Measurements from ENCODE around the gene UBD. TPM values are rescaled to one million over a fixed set of nuclear protein-coding genes. Genes with fewer than 3 reads are reported as not detected.

UBD gene
- total and polyA plus RNA-seq, 2 of the 13 experiments (the other 11 are each of a cell fraction or from before 2014, with no cell fraction given) = 13.9 to 172 TPM

DNA sequence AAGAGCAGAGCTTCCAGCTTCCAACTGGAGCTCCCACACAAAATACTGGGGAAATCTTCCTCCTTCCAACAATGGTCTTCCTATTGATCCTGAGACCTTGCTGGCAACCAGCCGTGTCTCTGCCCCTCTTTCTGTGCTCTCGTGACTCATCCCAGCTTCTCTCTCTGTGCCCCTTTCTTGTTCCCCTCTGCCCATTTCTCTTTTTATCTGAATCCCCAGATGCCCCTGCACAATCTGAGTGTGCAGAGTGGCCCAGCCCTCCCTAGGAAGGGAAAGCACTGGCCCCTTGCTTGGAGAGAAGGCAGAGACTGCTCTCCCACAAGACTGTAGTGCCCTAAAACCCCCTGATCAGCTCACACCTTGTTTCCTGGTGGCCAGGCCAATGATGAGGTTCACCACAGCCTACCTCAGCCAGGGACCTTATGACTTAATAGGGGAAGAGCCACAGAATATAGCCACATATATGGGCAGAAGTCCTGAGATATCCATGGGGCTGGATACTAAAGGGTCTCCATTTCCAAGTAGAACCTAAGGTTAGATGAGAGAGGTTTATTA is 48.7 kb downstream of the UBD start:
- TF ChIP-seq ZNF451 (CRISPR knock-in tag; IDR thresholded peaks at IDR 0.05) (no peak), MED13 (CRISPR knock-in tag; IDR thresholded peaks at IDR 0.05) (no peak), GLI4 (CRISPR knock-in tag; IDR thresholded peaks at IDR 0.05; ENCODE audit: borderline replicate concordance) (no peak), KAT7 (CRISPR knock-in tag; IDR thresholded peaks at IDR 0.05; ENCODE audit: borderline replicate concordance) (no peak), ZNF33B (CRISPR knock-in tag; IDR thresholded peaks at IDR 0.05) (no peak), THRA (CRISPR knock-in tag; IDR thresholded peaks at IDR 0.05; ENCODE audit: borderline replicate concordance) (no peak), SMARCE1 (IDR thresholded peaks at IDR 0.05; ENCODE audit: borderline replicate concordance) (no peak), NFKB2 (CRISPR knock-in tag; IDR thresholded peaks at IDR 0.05; ENCODE audit: borderline replicate concordance) (no peak), PHB2 (IDR thresholded peaks at IDR 0.05; ENCODE audit: partially characterized antibody) (no peak), ISL2 (CRISPR knock-in tag; IDR thresholded peaks at IDR 0.05) (no peak)
- TF ChIP-seq, protein P1, sequence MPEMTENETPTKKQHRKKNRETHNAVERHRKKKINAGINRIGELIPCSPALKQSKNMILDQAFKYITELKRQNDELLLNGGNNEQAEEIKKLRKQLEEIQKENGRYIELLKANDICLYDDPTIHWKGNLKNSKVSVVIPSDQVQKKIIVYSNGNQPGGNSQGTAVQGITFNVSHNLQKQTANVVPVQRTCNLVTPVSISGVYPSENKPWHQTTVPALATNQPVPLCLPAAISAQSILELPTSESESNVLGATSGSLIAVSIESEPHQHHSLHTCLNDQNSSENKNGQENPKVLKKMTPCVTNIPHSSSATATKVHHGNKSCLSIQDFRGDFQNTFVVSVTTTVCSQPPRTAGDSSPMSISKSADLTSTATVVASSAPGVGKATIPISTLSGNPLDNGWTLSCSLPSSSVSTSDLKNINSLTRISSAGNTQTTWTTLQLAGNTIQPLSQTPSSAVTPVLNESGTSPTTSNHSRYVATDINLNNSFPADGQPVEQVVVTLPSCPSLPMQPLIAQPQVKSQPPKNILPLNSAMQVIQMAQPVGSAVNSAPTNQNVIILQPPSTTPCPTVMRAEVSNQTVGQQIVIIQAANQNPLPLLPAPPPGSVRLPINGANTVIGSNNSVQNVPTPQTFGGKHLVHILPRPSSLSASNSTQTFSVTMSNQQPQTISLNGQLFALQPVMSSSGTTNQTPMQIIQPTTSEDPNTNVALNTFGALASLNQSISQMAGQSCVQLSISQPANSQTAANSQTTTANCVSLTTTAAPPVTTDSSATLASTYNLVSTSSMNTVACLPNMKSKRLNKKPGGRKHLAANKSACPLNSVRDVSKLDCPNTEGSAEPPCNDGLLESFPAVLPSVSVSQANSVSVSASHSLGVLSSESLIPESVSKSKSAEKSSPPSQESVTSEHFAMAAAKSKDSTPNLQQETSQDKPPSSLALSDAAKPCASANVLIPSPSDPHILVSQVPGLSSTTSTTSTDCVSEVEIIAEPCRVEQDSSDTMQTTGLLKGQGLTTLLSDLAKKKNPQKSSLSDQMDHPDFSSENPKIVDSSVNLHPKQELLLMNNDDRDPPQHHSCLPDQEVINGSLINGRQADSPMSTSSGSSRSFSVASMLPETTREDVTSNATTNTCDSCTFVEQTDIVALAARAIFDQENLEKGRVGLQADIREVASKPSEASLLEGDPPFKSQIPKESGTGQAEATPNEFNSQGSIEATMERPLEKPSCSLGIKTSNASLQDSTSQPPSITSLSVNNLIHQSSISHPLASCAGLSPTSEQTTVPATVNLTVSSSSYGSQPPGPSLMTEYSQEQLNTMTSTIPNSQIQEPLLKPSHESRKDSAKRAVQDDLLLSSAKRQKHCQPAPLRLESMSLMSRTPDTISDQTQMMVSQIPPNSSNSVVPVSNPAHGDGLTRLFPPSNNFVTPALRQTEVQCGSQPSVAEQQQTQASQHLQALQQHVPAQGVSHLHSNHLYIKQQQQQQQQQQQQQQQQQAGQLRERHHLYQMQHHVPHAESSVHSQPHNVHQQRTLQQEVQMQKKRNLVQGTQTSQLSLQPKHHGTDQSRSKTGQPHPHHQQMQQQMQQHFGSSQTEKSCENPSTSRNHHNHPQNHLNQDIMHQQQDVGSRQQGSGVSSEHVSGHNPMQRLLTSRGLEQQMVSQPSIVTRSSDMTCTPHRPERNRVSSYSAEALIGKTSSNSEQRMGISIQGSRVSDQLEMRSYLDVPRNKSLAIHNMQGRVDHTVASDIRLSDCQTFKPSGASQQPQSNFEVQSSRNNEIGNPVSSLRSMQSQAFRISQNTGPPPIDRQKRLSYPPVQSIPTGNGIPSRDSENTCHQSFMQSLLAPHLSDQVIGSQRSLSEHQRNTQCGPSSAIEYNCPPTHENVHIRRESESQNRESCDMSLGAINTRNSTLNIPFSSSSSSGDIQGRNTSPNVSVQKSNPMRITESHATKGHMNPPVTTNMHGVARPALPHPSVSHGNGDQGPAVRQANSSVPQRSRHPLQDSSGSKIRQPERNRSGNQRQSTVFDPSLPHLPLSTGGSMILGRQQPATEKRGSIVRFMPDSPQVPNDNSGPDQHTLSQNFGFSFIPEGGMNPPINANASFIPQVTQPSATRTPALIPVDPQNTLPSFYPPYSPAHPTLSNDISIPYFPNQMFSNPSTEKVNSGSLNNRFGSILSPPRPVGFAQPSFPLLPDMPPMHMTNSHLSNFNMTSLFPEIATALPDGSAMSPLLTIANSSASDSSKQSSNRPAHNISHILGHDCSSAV (CRISPR knock-in tag; IDR thresholded peaks at IDR 0.05; ENCODE audit: borderline replicate concordance) = no peak
- TF ChIP-seq, protein P2, sequence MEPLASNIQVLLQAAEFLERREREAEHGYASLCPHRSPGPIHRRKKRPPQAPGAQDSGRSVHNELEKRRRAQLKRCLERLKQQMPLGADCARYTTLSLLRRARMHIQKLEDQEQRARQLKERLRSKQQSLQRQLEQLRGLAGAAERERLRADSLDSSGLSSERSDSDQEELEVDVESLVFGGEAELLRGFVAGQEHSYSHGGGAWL (CRISPR knock-in tag; IDR thresholded peaks at IDR 0.05) = no peak
- TF ChIP-seq, protein P3, sequence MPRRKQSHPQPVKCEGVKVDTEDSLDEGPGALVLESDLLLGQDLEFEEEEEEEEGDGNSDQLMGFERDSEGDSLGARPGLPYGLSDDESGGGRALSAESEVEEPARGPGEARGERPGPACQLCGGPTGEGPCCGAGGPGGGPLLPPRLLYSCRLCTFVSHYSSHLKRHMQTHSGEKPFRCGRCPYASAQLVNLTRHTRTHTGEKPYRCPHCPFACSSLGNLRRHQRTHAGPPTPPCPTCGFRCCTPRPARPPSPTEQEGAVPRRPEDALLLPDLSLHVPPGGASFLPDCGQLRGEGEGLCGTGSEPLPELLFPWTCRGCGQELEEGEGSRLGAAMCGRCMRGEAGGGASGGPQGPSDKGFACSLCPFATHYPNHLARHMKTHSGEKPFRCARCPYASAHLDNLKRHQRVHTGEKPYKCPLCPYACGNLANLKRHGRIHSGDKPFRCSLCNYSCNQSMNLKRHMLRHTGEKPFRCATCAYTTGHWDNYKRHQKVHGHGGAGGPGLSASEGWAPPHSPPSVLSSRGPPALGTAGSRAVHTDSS (CRISPR knock-in tag; conservative IDR thresholded peaks at IDR 0.05) = no peak
- Histone ChIP-seq H3K4me1 (ENCODE audit: insufficient read depth, low read length) (no peaks in the 10 kb centered on the region), H3K36me3 (replicated peaks in 1 of 2; ENCODE audit: control insufficient read depth in 1 of 2, insufficient read depth in 2 of 2, low read length in 2 of 2) (no peaks in the 10 kb centered on the region), H3K4me2 (ENCODE audit: low read depth, low read length) (no peak overlapping the region), H3K4me3 (replicated peaks in 1 of 3; ENCODE audit: insufficient read depth in 1 of 3, low read depth in 2 of 3, low read length in 3 of 3) (no peak overlapping the region), H3K9me3 (ENCODE audit: low read length) (no peaks in the 10 kb centered on the region), H3K27me3 (ENCODE audit: control insufficient read depth in 1 of 2, insufficient read depth in 2 of 2, low read length in 2 of 2) (peaks cover 0 to 17% of the 10 kb centered on the region in 2 experiments; a peak in 2 of 5 replicates), H2AFZ (ENCODE audit: low read length) (no peak overlapping the region), H3K9ac (ENCODE audit: insufficient read depth, low read depth, low read length) (no peak overlapping the region), H3K79me2 (ENCODE audit: insufficient read depth, low read length) (no peaks in the 10 kb centered on the region), H3K27ac (ENCODE audit: extremely low read length, insufficient read depth, low read length) (no peak overlapping the region), H4K20me1 (ENCODE audit: insufficient read depth, low read length) (no peaks in the 10 kb centered on the region)
- intact Hi-C loops (cut with micrococcal nuclease; ENCODE audit: unreplicated experiment) (no loop called here), in situ Hi-C loops (cut with HindIII; ENCODE audit: extremely low pct_ligation_motif_present, low pct_unique_long_range_greater_than_20kb) (no loop called here)
- CTCF ChIA-PET (ENCODE audit: low intra/inter-chr PET ratio, low total read pairs) = no interaction called here
- FAIRE-seq (no peak), DNase-seq (ENCODE audit: low spot score) (no peak), ATAC-seq (no peak)
- POLR2A ChIA-PET = no interaction called here
- 2% methylated on average over 2 of the region's 2 CpGs for WGBS (ENCODE audit: low lambda C conversion rate)
- BruUV-seq (replicated peaks) = no TSS peak

Data from HepG2 (cell line).